ENCODE measurements around the gene CINP.
A peak's percentile ranks its signal among the peaks of the same experiment; 100 is the strongest.

CINP gene

DNA sequence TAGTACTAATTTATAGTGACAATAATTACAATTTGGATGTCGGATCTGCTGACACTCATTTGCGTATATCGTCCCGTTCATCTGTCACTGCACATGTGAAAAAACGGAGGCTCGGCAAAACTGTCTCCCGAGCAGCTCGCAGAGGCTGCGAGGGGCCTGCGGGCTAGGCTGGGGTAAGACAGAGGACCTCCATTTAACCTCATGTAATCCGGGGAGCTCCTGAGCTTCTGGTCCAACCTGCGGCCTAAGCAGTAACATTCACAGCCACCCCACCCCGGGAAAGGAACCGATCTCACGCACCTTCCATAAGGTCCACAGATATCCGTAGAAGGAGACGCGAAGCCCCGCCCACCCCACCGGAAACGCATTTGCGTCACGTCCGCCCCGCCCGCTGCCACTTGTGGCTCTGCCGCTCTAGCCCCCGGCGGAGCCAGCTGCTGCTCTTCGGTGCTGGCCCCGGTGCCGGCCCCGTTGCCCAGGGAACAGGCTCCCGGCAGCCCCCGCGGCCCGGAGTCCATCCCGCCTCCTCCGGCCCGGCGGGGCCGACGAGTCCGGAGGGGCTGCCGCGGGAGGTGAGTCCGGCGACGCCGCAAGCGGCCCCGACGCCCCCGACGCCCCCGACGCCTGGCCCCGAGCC, at the start of gene CINP, which contains the start of gene TECPR2:
Gene CINP, minus strand, starts transcription at position 346 of the 637 bp plus-strand sequence. Its CDS starts 39 bp downstream, at position 307.
Gene TECPR2, plus strand, starts transcription at position 397 of the 637 bp plus-strand sequence. CDS start 13,781 bp downstream, outside the sequence.
- peak; percentile 94 to 96 for DNase-seq (ENCODE audit: low read depth in 2 of 2, low spot score in 1 of 2)

DNA sequence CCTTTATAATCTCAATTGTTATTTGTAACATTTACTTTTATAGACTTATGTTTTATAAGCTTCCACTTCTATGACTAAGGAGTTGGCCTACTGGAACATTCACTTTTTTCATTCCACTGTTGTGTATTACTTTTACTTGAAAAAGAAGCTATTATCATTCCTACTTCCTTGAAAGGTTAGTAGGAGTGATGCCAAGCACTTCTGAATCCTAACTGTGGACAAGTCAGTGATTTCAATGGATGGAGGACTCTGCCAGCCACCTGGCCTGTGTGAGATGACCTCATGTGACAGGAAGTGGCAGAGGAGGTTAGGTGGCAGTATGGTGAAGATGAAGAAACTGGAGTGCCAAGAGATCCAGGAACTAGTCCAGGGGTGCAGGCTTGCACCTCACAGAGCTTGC, 46.0 kb upstream of the CINP start:
- DNase-seq (ENCODE audit: low read depth in 2 of 2, low spot score in 1 of 2): no peak

DNA sequence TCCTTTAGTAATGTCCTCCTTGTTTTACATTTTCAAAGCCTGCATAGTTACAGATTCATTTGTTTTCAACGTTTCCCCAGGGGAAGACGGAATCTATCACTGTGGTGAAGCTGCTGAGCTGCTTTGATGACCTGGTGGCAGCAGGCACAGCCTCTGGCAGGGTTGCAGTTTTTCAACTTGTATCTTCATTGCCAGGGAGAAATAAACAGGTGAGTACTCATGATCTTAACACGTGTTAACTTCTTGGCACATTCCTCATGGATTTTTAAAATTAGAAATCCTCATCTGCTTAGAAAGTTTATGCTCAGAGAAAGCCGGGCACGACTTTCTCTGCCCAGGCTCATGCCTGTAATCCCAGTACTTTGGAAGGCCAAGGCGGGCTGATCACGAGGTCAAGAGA, 44.6 kb upstream of the CINP start:
- DNase-seq (ENCODE audit: low read depth in 2 of 2, low spot score in 1 of 2): no peak

DNA sequence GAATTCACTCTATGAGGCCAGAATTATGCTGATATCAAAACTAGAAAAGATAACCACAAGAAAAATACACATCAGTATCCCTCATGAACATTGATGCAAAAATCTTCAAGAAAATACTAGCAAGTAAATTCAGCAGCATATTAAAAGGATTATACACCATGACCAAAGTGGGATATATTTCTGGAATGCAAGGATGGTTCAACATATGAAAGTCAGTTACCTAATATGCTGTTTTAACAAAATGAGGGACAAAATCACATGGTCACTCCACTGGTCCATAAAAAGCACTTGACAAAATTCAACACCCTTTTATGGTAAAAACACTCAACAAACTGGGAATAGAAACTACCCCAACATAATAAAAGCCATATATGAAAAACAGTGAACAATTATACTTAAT, 40.3 kb upstream of the CINP start:
- no peak for DNase-seq (ENCODE audit: low read depth in 2 of 2, low spot score in 1 of 2)

DNA sequence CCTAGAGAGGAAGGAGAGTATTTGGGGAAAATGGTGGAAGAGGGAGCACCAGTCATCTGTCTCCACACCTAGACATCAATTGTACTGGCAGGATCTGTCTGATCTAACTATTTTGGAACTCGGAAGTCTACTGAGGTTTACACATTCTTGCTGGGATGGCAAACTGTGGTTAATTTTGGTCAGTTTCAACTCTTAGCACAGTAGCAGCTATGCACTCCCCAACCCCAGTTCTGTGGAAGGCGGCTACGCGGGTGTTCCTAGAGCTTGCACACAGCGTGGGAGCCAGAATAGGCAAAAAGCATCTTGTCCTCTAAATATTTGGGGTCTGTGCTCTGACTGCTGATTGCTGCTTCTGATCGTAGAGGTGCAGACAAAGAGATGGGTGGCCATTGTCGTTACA, 33.8 kb upstream of the CINP start:
- no peak for DNase-seq (ENCODE audit: low read depth in 2 of 2, low spot score in 1 of 2)

DNA sequence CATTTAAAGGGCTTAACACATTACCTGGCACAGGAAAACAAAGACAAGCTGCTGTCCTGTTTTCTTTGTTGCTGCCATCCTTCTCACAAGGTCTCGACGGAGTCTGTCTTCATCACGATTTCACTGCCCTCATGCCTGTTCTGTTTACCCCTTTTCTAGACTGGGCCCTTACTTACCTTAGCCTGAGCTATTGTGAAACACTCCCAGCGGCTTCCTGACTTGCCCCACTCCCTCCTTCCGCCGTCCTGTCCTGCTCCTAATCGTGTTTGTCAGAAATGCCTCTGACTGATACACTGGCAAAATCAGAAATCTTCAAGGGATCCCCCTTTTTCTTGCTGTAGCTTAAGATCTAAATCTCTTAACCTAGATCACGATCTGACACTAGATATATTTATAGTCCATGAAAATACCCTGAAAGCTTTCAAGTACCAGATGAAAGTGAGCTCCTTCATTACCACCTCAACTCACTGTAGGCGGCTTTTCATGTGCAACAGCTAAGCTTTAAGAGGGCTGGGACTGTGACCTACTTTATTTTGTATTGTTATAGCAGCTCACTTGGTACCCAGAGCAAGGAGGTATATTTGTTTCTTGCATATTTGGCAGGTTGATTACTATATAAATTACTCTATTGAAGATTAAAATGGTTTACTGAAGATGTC, 32.2 kb upstream of the CINP start:
- DNase-seq (ENCODE audit: low read depth in 2 of 2, low spot score in 1 of 2): no peak

DNA sequence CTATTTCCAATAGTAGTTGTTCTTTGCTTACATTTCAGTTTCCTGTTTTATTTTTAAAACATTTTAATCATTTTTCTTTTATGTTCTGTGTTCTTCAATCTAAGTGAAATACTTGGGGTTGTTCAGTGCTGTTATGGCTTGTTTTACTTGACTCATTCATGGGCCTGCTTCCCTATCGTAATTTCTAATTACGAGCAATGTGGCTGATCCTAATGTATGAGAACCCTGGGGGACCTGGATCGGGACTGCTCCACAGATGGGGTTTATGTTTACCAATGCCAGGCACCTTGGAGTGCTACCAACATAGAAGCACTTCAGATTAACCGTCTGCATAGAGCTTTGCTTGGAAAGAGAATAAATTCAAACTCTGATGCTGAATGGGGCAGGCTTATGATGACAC, 29.8 kb upstream of the CINP start:
- no peak for DNase-seq (ENCODE audit: low read depth in 2 of 2, low spot score in 1 of 2)

DNA sequence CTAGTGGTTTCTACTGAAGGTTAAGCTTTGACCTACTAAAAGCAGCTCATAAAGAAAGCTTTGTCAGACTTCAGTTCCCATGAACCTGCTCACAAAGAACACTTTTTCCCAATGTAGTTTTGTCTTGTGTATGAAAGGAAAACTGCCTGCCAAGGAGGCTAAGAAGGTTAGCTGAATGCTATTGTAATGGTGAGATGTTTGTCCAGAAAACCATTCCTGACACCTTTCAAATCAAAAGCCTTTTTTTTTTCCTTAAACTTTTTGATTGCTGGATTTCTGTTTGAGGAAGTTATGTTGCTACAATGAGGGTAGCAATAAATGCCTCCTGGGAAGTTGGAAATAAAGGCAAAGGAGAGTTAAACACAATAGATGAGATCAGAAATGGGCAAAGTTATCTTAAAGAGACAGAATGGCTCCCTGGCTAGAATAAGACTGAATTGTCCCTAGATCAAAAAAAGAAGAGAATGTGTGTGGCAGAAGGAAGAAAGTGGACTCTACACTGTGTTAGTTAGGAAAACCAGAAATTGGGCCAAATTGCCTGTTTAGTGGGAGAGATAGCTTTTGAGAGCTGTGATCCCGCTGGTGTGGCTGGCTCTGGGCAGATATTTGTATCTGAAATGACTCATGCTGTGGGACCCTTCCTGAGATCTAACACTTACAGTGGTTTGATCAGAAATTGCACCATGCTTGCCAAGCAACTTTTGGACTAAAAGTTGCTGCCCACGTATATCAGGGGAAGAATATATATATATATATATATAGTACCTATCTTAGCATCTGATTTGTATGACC, 27.6 kb upstream of the CINP start:
- no peak for DNase-seq (ENCODE audit: low read depth in 2 of 2, low spot score in 1 of 2)

DNA sequence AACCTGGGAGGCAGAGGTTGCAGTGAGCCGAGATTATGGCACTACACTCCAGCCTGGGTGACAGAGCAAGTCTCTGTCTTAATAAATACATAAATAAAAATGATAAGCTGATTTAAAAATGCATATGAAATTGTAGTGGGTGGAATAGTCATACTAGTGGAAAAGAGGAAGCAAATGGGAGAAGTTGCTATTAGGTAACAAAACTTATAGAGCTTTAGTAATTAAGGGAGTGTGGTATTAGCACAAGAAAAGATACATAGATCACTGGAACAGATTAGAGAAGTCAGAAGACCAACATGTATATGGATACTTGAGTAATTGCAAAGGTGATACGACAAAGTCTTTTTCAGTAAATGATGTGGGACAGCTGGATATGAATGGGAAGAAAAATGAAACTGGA, 26.6 kb upstream of the CINP start:
- DNase-seq (ENCODE audit: low read depth in 2 of 2, low spot score in 1 of 2): no peak

DNA sequence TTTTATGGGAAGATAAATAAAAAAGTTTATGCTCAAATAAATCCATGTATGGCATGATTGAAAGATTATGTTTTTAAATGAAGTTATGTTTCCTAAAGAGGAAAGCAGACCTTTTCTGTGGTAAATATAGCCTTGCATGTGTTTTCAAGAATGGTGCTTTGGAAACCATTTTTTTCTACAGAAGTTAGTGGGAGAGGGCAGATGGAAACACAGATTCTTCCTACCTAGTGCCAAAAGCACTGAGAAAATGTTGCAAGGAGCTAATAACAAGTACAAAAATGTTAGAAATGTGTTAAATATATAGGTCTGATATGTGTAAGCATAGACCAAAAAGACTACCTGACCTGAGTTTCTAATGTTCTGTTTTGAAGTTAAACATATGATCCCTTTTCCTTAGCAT, 24.4 kb upstream of the CINP start:
- DNase-seq (ENCODE audit: low read depth in 2 of 2, low spot score in 1 of 2): no peak

DNA sequence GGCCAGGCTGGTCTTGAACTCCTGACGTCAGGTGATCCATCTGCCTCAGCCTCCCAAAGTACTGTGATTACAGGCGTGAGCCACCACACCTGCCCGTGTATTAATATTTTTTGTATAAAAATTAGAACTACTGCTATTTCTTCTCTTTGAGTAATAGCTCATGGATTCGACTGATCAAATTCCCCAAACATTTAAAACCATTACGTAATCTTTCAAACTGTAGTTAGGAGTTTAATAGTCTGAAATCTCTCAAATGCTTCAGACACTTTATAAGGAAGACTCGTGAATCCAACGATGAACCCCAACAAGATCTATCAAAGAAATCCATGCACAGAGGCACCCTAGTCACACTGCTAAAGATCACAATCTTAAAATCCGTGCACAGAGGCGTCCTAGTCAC, 16.1 kb upstream of the CINP start:
- no peak for DNase-seq (ENCODE audit: low read depth in 2 of 2, low spot score in 1 of 2)

DNA sequence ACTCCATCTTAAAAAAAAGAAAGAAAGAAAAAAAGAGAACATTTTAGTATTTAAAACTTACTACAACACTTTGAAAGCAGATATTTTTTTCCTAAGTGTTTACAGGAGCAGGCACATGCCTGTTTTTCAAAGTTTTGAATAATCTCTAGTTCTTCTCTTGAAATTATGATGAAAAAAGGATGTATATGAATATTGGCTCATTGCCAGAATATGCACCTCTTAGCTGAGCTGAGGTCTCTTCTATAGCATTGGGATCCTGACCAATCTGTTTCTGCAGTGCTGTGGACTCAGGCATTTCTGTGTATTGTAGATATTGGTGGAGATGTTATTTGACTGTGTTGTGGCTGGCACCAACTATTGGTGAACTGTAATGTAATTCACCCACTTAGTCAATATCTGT, 15.0 kb upstream of the CINP start:
- DNase-seq (ENCODE audit: low read depth in 2 of 2, low spot score in 1 of 2): no peak

DNA sequence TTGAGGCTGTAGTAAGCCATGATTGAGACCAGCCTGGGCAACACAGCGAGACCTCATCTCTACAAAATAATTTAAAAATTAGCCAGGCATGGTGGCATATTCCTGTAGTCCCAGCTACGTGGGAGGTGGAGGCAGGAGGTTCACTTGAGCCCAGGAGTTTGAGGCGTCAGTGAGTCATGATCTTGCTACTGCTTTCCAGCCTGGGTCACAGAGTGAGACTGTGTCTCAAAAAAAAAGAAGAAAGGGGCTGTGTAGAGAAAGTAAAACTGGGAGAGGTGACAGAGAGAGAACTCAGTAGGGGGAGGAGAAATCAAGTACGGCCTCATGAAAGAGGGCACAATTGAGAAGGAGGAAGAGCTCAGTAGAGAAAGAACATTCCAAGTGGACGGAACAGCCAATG, 12.4 kb upstream of the CINP start:
- no peak for DNase-seq (ENCODE audit: low read depth in 2 of 2, low spot score in 1 of 2)

DNA sequence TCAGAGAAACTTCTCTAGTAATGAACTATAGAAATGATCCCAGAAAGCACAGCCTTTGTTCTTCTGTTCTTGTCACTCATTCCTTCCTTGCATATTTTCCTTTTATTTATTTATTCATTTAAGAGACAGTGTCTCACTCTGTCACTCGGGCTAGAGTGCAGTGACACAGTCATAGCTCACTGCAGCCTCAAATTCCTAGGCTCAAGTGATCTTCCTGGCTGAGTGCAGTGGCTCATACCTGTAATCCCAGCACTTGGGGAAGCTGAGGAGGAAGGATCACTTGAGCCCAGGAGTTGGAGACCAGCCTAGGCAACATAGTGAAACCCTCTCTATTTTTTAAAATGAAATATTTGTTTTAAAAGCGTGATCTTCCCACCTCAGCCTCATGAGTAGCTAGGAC, 11.6 kb upstream of the CINP start:
- DNase-seq (ENCODE audit: low read depth in 2 of 2, low spot score in 1 of 2): no peak

DNA sequence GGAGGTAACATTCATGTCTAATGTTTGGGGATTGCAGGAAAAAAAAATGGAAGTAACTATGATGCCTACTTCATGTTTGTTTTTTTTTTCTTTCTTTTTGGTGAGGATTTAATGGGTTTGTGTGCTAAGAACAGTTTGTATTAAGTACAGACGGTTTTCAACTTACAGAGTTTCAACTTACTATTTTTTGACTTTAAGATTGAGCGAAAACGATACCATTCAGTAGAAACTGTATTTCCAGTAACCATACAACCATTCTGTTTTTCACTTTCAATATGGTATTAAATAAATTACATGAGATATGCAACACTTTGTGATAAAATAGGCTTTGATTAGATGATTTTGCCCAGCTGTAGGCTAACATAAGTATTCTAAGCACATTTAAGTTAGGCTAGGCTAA, 10.4 kb upstream of the CINP start:
- no peak for DNase-seq (ENCODE audit: low read depth in 2 of 2, low spot score in 1 of 2)

DNA sequence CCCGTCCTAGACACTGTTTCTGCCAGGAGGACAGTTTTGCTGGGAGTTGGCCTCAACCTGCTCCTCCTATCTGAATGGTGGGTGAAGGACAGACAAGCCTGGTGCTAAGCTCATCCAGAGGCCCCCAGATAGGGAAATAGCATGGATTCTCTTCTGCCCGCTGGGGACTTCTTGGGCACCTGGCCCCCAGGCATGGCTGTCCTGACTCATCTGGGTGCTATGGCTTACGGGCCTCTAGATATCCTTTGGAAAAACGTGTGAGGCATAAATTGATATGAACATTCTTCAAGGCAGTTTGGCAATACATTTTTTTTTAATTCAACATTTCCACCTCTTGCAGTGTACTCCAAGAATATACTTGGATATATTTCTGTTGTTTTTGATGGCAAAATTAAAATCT, 8.7 kb upstream of the CINP start:
- no peak for DNase-seq (ENCODE audit: low read depth in 2 of 2, low spot score in 1 of 2)

DNA sequence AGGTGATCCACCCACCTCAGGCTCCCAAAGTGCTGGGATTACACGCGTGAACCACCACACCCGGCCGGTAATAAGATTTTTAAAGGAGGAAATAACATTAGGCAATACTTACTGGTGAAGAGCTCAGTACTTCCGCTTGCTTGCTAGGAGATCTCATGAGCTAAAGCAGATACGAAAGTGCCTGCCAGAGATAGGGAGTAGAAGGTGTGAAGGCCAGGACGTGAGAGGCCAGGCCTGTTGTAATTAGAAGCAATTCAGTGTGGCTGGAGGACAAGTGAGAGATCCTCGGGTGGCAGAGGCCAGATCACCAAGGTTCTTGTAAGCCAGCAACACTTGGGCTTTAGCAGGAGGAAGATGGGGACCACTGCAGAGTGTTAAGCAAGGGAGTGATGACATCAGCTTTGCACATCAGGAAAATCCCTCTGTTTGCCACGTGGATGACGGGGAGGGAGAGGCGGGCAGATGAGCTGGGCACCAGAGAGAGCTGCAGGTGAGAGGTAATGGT, 7.7 kb upstream of the CINP start:
- no peak for DNase-seq (ENCODE audit: low read depth in 2 of 2, low spot score in 1 of 2)

DNA sequence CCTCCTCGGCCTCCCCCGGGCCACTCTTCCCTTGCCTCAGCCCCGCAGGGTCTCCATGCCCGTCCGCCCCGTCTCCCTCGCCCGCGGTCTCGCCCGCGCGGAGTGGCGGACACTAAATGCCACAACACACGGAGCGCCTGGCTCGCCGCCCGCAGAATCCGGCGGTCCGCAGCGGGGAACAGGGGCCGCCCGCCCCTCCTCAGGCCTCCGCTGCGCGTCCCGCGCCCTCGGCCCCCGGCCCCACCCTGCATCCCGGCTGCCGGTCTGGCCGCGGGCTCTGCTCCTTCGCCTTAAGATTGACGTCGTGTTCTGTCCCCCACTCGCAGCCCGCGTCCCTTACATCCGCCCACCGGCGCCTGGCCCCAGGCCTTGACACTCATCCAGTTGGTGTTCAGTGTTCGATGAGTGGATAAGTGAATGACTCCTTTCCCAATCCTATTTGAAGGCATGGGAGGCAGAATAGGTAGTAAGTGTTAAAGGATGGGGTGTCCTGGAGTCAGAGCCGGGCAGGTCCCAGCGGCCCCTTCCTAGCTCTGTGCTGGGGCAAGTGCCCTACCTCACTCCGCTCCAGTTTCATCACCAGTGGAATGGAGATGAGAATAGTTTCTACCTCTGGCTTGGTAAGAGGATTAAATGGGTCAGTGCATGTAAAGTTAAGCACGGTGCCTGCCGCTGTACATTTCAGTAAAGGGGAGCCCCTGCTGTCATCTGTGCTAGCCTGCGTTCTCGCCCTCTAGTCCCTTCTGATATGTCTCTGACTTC, 673 bp upstream of the CINP start:
- DNase-seq (ENCODE audit: low read depth in 2 of 2, low spot score in 1 of 2): no peak

DNA sequence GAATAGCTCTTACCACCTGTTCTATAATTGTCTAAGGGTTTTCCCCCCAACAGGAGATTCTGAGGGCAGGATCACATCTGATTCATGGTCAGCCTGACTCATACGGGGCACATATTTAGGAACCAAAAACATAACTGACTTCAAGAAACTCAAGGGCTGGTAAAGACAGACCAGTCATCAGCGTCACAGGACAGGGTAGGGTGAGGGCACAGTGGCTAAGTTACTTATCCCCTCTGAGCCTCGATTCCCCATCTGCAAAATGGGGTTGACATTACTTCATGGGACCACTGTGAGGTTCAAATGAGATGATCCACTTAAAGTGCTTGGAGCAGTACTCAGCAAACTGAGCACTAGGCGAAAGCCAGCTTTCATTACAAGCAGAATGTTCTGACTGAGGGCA, 606 bp downstream of the CINP start:
- no peak for DNase-seq (ENCODE audit: low read depth in 2 of 2, low spot score in 1 of 2)

DNA sequence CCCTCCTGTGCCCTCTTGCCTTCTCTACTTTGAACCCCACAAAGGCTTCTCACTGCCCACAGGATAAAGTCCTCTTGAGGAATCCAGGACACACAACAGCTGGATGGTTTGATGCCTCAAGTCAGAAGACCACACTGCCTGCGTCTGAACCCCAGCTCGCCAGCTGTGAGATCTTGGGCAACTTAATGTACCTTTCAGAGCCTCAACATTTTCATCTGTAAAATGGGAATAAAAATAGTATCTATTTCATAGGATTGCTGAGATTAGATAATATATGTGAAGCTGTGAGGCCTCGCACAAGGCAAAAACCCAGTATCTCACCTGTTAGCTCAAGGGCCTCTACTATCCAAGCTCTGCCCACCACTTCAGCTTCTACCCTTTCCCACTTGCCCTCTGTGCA, 2.3 kb downstream of the CINP start:
- DNase-seq (ENCODE audit: low read depth in 2 of 2, low spot score in 1 of 2): no peak

DNA sequence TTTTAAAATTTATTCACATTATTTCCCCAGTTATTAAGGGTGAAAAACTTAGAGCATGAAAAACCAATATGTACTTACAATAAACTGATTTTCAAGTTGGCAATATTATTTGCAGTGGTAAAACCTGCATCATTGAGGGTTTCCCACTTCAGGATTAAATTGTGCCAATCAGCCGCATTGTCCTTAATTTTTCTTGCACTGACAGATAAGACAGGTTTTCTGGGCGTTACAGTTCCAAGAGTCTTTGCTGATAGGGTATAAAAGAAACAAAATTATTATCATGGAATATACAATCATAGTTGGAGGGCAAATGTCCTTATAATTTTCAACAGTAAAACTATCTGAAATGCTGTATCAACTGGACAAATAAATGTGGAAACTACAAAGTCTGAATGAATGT, 3.3 kb downstream of the CINP start:
- DNase-seq (ENCODE audit: low read depth in 2 of 2, low spot score in 1 of 2): no peak
